GM18951 (cell line): ENCODE results near the gene MED17.

ENCODE experiments used
- POLR2A ChIP-seq: IDR thresholded peaks from 4 replicates; pipeline ENCODE4 v1.6.1; 2011; ENCODE audit warnings: mild to moderate bottlenecking; ENCODE audit not compliant: insufficient read length, insufficient read depth; ENCODE audit errors: extremely low read depth
- in situ Hi-C: fragments of 300-500 bp; cut with MboI; formaldehyde crosslinking; loops from one replicate; pipeline ENCODE4 v1.12.0; 2022; ENCODE audit warnings: low sequenced_read_pairs, mixed read lengths, inconsistent platforms; ENCODE audit not compliant: unreplicated experiment

MED17 gene

DNA sequence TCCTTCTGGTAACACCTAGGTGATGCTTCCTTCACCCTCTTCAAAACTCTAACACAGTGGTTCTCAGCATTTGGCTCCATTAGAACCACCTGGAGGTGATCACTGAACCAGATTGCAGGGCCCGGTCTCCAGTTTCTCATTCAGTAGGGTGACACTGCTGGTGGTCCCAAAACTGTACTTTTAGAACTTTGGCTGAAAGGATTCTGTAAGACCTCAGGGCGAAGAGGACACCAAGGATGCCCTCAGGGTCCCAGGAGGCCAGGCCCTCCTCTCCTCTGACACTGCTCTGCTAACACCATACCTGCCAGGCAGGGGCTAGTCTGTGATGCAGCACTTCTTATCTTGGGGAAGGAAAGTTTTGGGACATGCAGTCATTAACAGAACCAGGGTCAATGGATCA lies 57.4 kb downstream of the MED17 start:
- TF ChIP-seq POLR2A, result no peak
- in situ Hi-C loops, result no loop called here

DNA sequence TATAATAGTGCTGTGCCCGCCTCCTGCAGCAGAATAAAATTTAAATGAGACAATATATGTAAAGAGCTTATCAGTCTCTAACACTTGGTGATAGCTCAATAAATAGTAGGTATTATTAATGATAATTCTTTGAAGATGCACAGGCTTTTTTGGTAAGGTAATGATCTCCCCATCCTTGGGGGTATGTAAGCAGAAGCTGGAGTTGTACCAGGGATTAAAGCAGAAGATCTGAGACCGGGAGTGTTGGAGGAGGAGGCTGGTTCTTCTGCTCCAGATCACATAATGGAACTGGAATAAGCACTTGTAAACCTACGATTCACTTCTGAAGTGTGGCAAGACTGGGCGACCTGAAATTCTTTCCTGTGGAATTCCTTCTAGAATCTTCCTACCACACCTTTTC lies 58.0 kb downstream of the MED17 start:
- in situ Hi-C loops, result no loop called here
- no peak for TF ChIP-seq POLR2A

DNA sequence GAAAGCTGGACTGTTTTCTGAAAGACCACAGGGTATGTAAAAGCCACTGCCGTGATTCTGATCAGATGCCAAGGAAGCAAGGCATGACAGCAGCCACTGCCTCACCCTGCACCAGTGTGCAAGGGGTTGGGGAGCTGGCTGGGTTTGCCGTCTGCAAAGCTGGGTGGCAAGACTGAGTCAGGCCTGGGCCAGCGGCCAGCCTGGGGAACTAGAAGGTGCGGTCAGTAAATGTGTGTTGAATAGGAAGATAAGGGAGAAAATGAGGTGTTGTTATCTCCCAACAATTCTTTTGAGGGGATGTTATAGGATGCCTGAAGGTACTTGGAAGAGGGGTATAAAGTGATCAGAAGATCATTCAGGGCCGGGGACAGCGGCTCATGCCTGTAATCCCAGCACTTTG lies 58.4 kb downstream of the MED17 start:
- TF ChIP-seq POLR2A, result no peak
- in situ Hi-C loops, result no loop called here

DNA sequence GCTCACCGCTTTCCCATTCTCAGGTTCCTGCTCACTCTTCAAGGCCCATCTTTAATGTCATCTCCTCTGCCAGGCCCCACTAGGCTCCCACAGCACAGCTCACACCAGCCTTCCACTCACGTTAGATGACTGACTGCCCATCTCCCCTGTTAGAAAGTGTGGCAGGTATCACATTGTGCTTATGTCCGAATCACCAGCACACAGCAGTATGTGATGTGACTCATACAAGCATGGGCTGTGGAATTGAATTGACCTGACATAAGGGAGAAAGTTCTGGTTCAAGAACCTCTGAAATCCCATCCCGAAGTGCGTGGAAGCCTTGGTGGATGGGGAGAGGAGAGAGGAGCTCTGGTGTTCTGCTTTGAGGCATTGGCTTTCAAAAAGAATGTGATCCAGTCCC lies 59.8 kb downstream of the MED17 start:
- no peak for TF ChIP-seq POLR2A
- in situ Hi-C loops, result no loop called here

DNA sequence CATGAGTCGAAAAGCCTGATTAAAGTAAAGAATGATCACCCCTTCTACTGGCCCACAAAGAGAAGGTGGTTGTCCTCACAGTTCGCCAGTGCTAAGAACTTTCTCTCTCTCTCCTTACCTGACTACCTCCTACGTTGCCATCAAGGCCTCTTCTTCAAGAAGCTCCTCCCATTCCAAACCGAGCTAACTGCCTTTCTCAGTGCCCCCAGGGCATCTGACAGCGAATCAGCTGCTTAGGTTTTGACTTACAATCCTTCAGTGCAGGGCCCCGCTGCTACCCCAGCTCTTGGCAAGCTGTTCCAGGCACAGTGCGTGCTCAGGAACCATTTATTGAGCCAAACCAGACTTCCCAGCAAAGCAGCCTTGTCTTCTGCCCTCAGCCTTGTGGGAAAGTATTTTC lies 60.5 kb downstream of the MED17 start:
- in situ Hi-C loops, result no loop called here
- TF ChIP-seq POLR2A, result no peak

DNA sequence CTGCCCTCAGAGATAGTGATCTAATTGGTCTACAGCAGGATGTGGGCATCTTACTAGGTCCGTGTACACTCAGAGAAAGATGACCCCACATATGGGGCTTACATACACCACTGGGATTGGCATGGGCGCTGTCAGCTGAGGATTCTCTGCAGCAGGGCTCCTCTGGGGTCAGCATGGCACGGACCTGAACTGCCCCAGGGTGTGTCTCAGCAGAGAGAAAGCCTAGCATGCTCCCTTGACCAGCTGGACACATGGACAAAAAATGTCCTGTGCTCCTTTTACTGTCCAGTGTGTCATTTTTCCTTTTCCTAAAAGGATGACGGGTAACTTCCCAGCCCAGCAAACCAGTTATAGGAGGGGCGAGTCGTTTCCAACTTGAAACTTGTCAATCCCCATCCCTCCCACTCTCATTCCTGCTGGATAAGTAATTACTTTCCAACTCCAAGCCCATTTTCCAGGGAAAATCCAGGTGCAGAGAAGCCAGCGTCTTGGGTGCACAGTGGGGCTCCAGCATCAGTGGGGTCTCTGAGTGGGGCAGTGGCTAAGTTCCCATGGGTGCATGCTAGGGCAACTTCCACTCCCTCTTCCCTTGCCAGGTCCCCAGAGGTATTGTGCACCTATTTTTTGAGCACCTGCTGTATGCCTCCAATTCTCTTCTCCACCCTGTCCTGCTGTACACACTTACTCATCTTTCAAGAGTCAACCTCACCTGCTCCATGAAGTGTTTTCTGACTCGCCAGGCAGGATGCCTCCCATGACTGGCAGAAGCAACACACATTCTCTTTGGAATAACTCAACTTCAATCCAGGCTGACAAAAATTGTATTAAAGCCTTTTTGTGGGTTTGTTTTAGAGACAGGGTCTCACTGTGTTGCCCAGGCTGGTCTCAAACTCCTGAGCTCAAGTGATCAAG lies 61.4 kb downstream of the MED17 start:
- no peak for TF ChIP-seq POLR2A
- in situ Hi-C loops, result no loop called here

DNA sequence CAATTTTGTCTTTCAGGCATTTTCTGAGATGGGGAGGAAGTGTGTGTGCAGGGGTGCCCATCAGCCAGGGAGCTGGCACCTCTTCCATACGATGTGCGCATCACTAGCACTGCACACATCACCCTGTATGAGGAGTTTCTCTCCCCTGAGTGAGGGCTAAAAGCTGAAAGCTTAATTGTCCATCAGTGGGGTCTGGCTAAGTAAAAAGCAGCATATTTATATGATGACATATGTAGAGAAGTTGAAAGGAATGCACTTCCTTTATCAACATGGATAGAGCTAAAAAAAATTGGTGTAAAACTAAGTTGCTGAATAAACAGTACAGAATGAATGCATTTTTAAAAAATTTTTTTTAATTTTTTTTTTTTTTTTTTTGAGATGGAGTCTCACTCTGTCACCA lies 62.3 kb downstream of the MED17 start:
- no peak for TF ChIP-seq POLR2A

DNA sequence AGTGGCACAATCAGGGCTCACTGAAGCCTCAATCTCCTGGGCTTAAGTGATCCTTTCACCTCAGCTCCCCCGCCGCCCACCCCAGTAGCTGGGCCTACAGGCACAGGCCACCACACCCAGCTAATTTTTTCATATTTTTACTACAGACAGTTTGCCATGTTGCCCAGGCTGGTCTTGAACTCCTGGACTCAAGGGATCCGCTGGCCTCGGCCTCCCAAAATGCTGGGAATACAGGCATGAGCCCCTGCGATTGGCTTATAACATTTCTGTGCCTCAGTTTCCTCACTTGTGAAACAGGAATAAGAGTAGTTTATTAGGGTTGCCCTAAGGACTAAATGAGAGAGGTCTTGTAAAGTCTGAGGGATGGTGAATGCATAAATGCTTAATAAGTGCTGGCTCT lies 65.1 kb downstream of the MED17 start:
- no peak for TF ChIP-seq POLR2A
- in situ Hi-C loops, result no loop called here

More for the DNA sequence above, 62.3 kb downstream of the MED17 start:
- in situ Hi-C loops, result no loop called here

DNA sequence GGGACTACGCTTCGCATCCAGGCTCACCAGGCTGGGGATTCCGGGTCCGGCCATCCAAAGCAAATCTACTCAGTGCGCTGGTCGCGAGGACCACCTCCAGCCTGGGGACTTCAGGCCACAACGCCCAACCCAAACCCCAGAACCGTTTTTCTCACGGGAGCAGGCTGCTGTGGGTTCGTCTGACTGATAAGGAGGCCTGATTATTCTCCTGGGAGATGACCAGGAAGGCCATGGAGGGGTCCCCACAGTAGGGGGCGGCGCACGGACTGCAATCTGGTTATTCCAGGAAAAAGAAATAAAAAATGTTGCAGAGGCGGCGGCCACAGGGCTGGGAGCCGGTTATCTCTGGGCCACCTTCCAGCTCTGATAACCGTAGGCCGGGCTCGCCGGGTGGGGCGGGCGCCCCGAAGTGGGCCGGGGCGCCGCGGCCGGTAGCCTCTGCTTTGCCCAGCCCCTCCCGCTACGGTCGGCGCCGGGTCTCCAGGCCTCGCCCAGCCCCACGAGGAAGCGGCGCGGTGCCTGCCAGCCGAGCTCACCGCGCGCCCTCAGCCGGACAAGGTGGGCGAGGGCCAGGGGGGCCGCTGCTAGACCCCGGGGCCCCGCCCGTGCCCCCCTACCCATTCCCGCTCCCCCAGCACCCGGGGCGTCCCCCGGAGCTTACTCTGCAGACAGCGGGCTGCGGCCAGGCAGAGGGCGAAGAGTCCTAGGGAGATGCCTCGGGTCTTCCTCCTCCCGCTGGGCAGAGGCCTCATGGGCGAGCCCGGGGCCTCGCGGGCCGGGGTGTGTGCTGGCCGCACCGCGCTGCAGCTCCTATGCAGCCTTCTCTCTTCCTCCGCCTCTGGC lies 65.9 kb downstream of the MED17 start:
- no peak for TF ChIP-seq POLR2A
- in situ Hi-C loops, result no loop called here

DNA sequence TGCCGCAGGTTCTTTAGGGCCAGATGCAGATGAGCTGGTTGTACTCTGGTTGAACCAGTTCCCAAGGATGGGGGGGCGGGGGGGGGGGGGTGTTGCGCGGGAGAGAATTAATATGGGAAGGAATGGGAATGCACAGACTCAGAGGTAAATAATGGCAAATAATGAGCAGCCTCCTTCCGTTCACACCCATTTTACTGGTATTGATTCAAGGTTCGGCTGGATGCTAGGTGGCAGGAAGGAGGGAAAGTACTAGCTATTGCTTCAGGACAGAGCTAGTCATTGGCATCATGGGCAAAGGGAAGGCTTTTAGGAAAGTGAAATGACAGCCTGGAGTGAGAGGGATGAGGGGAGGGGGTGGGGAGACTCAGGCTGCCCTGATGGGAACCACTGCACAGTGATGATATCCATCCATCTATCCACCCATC lies 66.5 kb downstream of the MED17 start, which contains the start of gene VSTM5:
VSTM5 (minus strand) TSS at position 25 of the 425 bp plus-strand sequence. CDS start 116 bp downstream, outside the sequence.
- TF ChIP-seq POLR2A, result no peak
- in situ Hi-C loops, result no loop called here

DNA sequence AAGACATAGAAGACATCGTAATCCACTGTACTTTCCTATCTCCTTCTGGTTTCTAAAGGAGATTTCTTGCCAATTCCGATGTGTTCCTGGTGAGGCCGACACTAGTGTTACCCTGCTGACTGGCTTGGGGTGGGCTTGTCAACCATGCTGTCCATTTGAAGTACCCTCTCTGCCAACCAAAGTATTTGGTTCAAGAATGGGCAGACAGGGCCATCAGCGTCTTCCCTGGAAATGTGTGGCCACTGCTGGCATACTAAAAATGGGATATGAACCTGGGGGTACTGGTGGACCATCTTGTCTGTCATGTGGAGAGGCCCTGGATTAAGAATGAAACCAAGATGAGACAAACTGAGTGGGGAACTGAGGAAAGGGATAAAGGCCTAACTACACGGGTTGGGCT lies 68.2 kb downstream of the MED17 start:
- in situ Hi-C loops, result no loop called here
- no peak for TF ChIP-seq POLR2A

DNA sequence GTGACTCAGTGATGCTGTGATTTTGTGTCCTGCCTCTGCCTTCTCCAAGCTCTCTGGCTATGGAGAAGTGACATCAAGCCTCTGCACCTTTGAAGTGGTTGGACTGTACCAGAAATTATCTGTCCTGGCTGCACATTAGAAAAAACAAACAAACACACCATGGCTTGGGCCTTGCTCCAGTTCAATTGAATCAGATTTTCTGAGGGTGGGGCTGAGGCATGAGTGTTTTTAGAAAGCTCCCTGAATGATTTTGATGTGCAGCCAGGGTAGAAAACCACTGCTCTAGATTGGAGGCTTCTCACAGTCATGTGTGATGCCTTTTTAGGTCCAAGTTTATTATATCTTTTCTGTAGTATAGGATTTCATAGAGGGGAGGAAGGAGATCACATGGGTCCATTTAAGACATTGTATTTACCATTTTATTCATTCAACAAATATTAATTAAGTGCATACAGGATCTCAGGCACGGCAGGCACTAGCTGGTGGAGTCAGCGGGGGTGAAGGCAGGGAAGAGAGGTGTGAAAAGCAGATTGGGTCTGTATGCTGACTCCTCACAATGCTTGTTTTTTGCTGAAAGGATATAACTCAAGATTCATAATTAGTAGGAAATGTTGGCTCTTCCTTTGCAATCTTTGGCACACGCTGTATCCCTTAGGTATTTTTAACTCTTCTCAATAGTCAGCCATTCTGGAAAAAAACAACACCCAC lies 73.5 kb downstream of the MED17 start:
- TF ChIP-seq POLR2A, result no peak
- in situ Hi-C loops, result no loop called here
